Measurements from ENCODE around the gene KDF1.

- TF ChIP-seq, protein P1, sequence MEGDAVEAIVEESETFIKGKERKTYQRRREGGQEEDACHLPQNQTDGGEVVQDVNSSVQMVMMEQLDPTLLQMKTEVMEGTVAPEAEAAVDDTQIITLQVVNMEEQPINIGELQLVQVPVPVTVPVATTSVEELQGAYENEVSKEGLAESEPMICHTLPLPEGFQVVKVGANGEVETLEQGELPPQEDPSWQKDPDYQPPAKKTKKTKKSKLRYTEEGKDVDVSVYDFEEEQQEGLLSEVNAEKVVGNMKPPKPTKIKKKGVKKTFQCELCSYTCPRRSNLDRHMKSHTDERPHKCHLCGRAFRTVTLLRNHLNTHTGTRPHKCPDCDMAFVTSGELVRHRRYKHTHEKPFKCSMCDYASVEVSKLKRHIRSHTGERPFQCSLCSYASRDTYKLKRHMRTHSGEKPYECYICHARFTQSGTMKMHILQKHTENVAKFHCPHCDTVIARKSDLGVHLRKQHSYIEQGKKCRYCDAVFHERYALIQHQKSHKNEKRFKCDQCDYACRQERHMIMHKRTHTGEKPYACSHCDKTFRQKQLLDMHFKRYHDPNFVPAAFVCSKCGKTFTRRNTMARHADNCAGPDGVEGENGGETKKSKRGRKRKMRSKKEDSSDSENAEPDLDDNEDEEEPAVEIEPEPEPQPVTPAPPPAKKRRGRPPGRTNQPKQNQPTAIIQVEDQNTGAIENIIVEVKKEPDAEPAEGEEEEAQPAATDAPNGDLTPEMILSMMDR (conservative IDR thresholded peaks at IDR 0.05; ENCODE audit: low read length) = no peak
- no peak for TF ChIP-seq EZH2phosphoT487 (IDR thresholded peaks at IDR 0.05; ENCODE audit: borderline replicate concordance, low read depth, low read length)
These were observed 44.9 kb downstream of the KDF1 start for GRCh38 chr1:26915204-26915842.
